Small intestine (tissue), 7 donors: ENCODE data around the gene PABPN1L. TPM values are rescaled to one million over a fixed set of nuclear protein-coding genes. Genes with fewer than 3 reads are reported as not detected.

Experiments used
- DNase-seq, 2 donors: peaks; one replicate each; pipeline versions ENCODE4 v3.0.0 to v3.0.0-alpha.2; 2013
- FAIRE-seq: peaks from 2 replicates; lab custom pipeline; 2012; peaks lifted over from hg19 to GRCh38; lab: Jason Lieb, UNC
- H3K27ac ChIP-seq, 3 donors: one replicate each; pipeline ENCODE4 v1.5.1; 2013; ENCODE audit warnings: low read length in 2 of 3, mild to moderate bottlenecking in 2 of 3, control low read depth in 1 of 3, inconsistent platforms in 1 of 3, low read depth in 1 of 3, moderate library complexity in 1 of 3
- H3K27me3 ChIP-seq, 3 donors: one replicate each; pipeline ENCODE4 v1.6.1; 2013; ENCODE audit warnings: low read length in 3 of 3, inconsistent platforms in 1 of 3; ENCODE audit not compliant: control insufficient read depth in 3 of 3, insufficient read depth in 3 of 3
- H3K36me3 ChIP-seq, 3 donors: one replicate each; pipeline ENCODE4 v1.6.1; 2013; ENCODE audit warnings: low read length in 3 of 3, inconsistent platforms in 1 of 3, low read depth in 1 of 3, mild to moderate bottlenecking in 1 of 3, moderate library complexity in 1 of 3; ENCODE audit not compliant: control insufficient read depth in 3 of 3, insufficient read depth in 2 of 3
- H3K4me1 ChIP-seq, 3 donors: one replicate each; pipeline ENCODE4 v1.6.1; 2013; ENCODE audit warnings: low read length in 2 of 3, inconsistent platforms in 1 of 3, low read depth in 1 of 3, mild to moderate bottlenecking in 1 of 3, moderate library complexity in 1 of 3; ENCODE audit not compliant: control insufficient read depth in 3 of 3, insufficient read depth in 2 of 3
- H3K4me3 ChIP-seq, 3 donors: one replicate each; pipeline ENCODE4 v1.5.1; 2013; ENCODE audit warnings: low read length in 3 of 3, control low read depth in 1 of 3, inconsistent platforms in 1 of 3, low read depth in 1 of 3, mild to moderate bottlenecking in 1 of 3, moderate library complexity in 1 of 3
- H3K9me3 ChIP-seq, 2 donors: one replicate each; pipeline ENCODE4 v1.6.1; 2013; ENCODE audit warnings: low read depth in 1 of 2, low read length in 1 of 2; ENCODE audit not compliant: control insufficient read depth in 2 of 2, insufficient read depth in 1 of 2
- WGBS, 3 donors: extraction: QIAGEN DNeasy Blood & Tissue Kit; methylation state at CpG; one replicate each; pipeline ENCODE4 v1.1.7; 2013; 5-methylcytosine and 5-hydroxymethylcytosine counted together
- polyA plus RNA-seq, 4 donors: library from polyadenylated mRNA; stranded (reverse) in 3 of 4; unstranded in 1 of 4; fragments of 200-250 nt in 3 of 4; fragments of 120-200 nt in 1 of 4; gene quantifications; one replicate each; pipeline versions ENCODE4 v1.2.1 to v1.2.3, GENCODE V29; 2013
- donor health status: healthy with polysubstance abuse.
- donor health status: control.
- donor health status: control.
- donor health status: Bipolar disorder and iron deficiency.
- donor health status: healthy.

The PABPN1L gene
- polyA plus RNA-seq, 4 donors = 0.12 TPM; not detected in 3

GRCh38 chr16:88834670-88835069 is 31.8 kb downstream of the PABPN1L start:
- no peaks in the 10 kb centered on the region for H3K9me3 ChIP-seq
- H3K4me1 ChIP-seq = no peaks in the 10 kb centered on the region
- FAIRE-seq = no peak
- H3K36me3 ChIP-seq = peaks cover 0 to 50% (median 5%) of the 10 kb centered on the region in 3 donors
- H3K27me3 ChIP-seq = no peaks in the 10 kb centered on the region
- no peak for DNase-seq
- no peak overlapping the region for H3K4me3 ChIP-seq
- peak overlapping the region in 1 of 3 donors; percentile 43 for H3K27ac ChIP-seq
- 82 to 95% (median 92%) methylated on average over 6 to 13 of the region's 13 CpGs for WGBS, 3 donors

GRCh38 chr16:88833086-88833485 is 33.4 kb downstream of the PABPN1L start:
- no peak overlapping the region for H3K4me3 ChIP-seq
- H3K4me1 ChIP-seq = no peaks in the 10 kb centered on the region
- H3K27me3 ChIP-seq = no peaks in the 10 kb centered on the region
- H3K9me3 ChIP-seq = no peaks in the 10 kb centered on the region
- H3K27ac ChIP-seq = no peak overlapping the region
- 93 to 95% (median 95%) methylated on average over 12 to 13 of the region's 13 CpGs for WGBS, 3 donors
- no peak for FAIRE-seq
- peaks cover 0 to 50% (median 0%) of the 10 kb centered on the region in 3 donors for H3K36me3 ChIP-seq
- DNase-seq = no peak

GRCh38 chr16:88831838-88832237 is 34.6 kb downstream of the PABPN1L start:
- peaks cover 0 to under 1% (median 0%) of the 10 kb centered on the region in 3 donors for H3K4me1 ChIP-seq
- H3K27ac ChIP-seq = no peak overlapping the region
- H3K9me3 ChIP-seq = no peaks in the 10 kb centered on the region
- no peak for DNase-seq
- H3K27me3 ChIP-seq = no peaks in the 10 kb centered on the region
- peaks cover 0 to 48% (median 0%) of the 10 kb centered on the region in 3 donors for H3K36me3 ChIP-seq
- FAIRE-seq = no peak
- no peak overlapping the region for H3K4me3 ChIP-seq
- 77 to 88% (median 85%) methylated on average over 9 to 13 of the region's 13 CpGs for WGBS, 3 donors

- no peak for DNase-seq
- peaks cover 0 to 56% (median 0%) of the 10 kb centered on the region in 3 donors for H3K36me3 ChIP-seq
- WGBS, 3 donors = 89 to 92% (median 89%) methylated on average over 14 of the region's 14 CpGs
- H3K4me3 ChIP-seq = no peak overlapping the region
- peaks cover 0 to 2% (median 0%) of the 10 kb centered on the region in 3 donors for H3K4me1 ChIP-seq
- no peaks in the 10 kb centered on the region for H3K9me3 ChIP-seq
- FAIRE-seq = no peak
- H3K27me3 ChIP-seq = no peaks in the 10 kb centered on the region
- peak overlapping the region in 2 of 3 donors; percentile 12 to 49 for H3K27ac ChIP-seq
These were observed 35.7 kb downstream of the PABPN1L start for GRCh38 chr16:88830783-88831182.

- Histone ChIP-seq H3K27me3 (no peaks in the 10 kb centered on the region), H3K36me3 (peaks cover 0 to 56% (median 0%) of the 10 kb centered on the region in 3 donors), H3K9me3 (no peaks in the 10 kb centered on the region), H3K4me3 (no peak overlapping the region), H3K27ac (peak overlapping the region in 2 of 3 donors; percentile 12 to 49), H3K4me1 (peaks cover 0 to 2% (median 0%) of the 10 kb centered on the region in 3 donors)
- 70 to 92% (median 87%) methylated on average over 11 of the region's 11 CpGs for WGBS, 3 donors
- DNase-seq (peak in 1 of 2 donors; percentile 28), FAIRE-seq (no peak)
These were observed 36.2 kb downstream of the PABPN1L start for GRCh38 chr16:88830258-88830657.

- peaks cover 0 to 56% (median 0%) of the 10 kb centered on the region in 3 donors for H3K36me3 ChIP-seq
- no peak overlapping the region for H3K27ac ChIP-seq
- no peak for FAIRE-seq
- no peak for DNase-seq
- 92% methylated on average over 22 to 24 of the region's 24 CpGs for WGBS, 3 donors
- peaks cover 0 to 2% (median 0%) of the 10 kb centered on the region in 3 donors for H3K4me1 ChIP-seq
- H3K9me3 ChIP-seq = no peaks in the 10 kb centered on the region
- H3K4me3 ChIP-seq = no peak overlapping the region
- H3K27me3 ChIP-seq = no peaks in the 10 kb centered on the region
These were observed 37.7 kb downstream of the PABPN1L start for GRCh38 chr16:88828711-88829110.

GRCh38 chr16:88827727-88828126 is 38.7 kb downstream of the PABPN1L start:
- Histone ChIP-seq H3K4me3 (no peak overlapping the region), H3K27ac (no peak overlapping the region), H3K27me3 (no peaks in the 10 kb centered on the region), H3K36me3 (peaks cover 0 to 61% (median 0%) of the 10 kb centered on the region in 3 donors), H3K9me3 (no peaks in the 10 kb centered on the region), H3K4me1 (peaks cover 0 to 2% (median 0%) of the 10 kb centered on the region in 3 donors)
- no peak for FAIRE-seq
- WGBS, 3 donors = 94 to 95% (median 95%) methylated on average over 21 of the region's 21 CpGs
- DNase-seq = no peak

GRCh38 chr16:88826070-88826840 is 40.2 kb downstream of the PABPN1L start:
- DNase-seq (peak in 1 of 2 donors; percentile 89), FAIRE-seq (no peak)
- Histone ChIP-seq H3K4me1 (peaks cover 0 to 2% (median 0%) of the 10 kb centered on the region in 3 donors), H3K36me3 (peaks cover 0 to 74% (median 5%) of the 10 kb centered on the region in 3 donors), H3K27me3 (no peaks in the 10 kb centered on the region), H3K27ac (peak overlapping the region in 1 of 3 donors; percentile 73), H3K9me3 (no peaks in the 10 kb centered on the region), H3K4me3 (no peak overlapping the region)
- WGBS, 3 donors = 58 to 84% (median 62%) methylated on average over 16 to 26 of the region's 26 CpGs
